A549 treated with GW870086 at 1 μM for 4 hours (cell line): ENCODE measurements around the gene NEXMIF. TPM values are rescaled to one million over a fixed set of nuclear protein-coding genes. Genes with fewer than 3 reads are reported as not detected.

ENCODE experiments used
- total RNA-seq: library from RNA; stranded (reverse); fragments of 200-300 nt; extraction: Qiagen RNA extraction; gene quantifications from 5 replicates; pipeline ENCODE4 v1.2.3, GENCODE V29; 2022; ENCODE audit warnings: low read depth

Gene NEXMIF
- total RNA-seq = 0.01 to 0.02 TPM in 2 of 5 replicates, not detected in the others

GRCh38 chrX:74925225-74926088, at the start of gene NEXMIF:
NEXMIF (minus strand) TSS chrX:74925452.

Other genes starting within 250 kb of the NEXMIF start
- gene ABCB7, start 230.8 kb upstream of the NEXMIF start, total RNA-seq = 14.7 to 16.0 TPM (median 15.3 TPM) in 5 replicates